Activated naive CD8-positive, alpha-beta T cell (primary cell): ENCODE results near the gene MESD.

Source experiments
- H3K27ac Mint-ChIP-seq: one replicate; pipeline ENCODE4 v1.8.0; 2021; ENCODE audit warnings: mixed read lengths
- H3K27me3 Mint-ChIP-seq: one replicate; pipeline ENCODE4 v1.8.0; 2021; ENCODE audit warnings: mixed read lengths
- H3K36me3 Mint-ChIP-seq: one replicate; pipeline ENCODE4 v1.8.0; 2021; ENCODE audit warnings: mixed read lengths
- H3K4me1 Mint-ChIP-seq: one replicate; pipeline ENCODE4 v1.8.0; 2021; ENCODE audit warnings: low read depth, mixed read lengths
- H3K4me3 Mint-ChIP-seq: one replicate; pipeline ENCODE4 v1.8.0; 2021; ENCODE audit warnings: mild to moderate bottlenecking, mixed read lengths
- H3K9me3 Mint-ChIP-seq: one replicate; pipeline ENCODE4 v1.8.0; 2021; ENCODE audit warnings: low read depth, mixed read lengths

Gene MESD

GRCh38 chr15:80949756-80950155 is 39.9 kb downstream of the MESD start:
- peaks cover 31% of the 10 kb centered on the region for H3K36me3 Mint-ChIP-seq
- no peak overlapping the region for H3K27ac Mint-ChIP-seq
- no peaks in the 10 kb centered on the region for H3K27me3 Mint-ChIP-seq
- H3K4me1 Mint-ChIP-seq = no peaks in the 10 kb centered on the region
- no peaks in the 10 kb centered on the region for H3K9me3 Mint-ChIP-seq
- H3K4me3 Mint-ChIP-seq = no peak overlapping the region

GRCh38 chr15:80948651-80949292 is 40.8 kb downstream of the MESD start:
- no peaks in the 10 kb centered on the region for H3K27me3 Mint-ChIP-seq

GRCh38 chr15:80946576-80946975 is 43.0 kb downstream of the MESD start:
- H3K27ac Mint-ChIP-seq = no peak overlapping the region
- H3K4me1 Mint-ChIP-seq = no peaks in the 10 kb centered on the region
- peaks cover 28% of the 10 kb centered on the region for H3K36me3 Mint-ChIP-seq

More at GRCh38 chr15:80948651-80949292, 40.8 kb downstream of the MESD start:
- no peaks in the 10 kb centered on the region for H3K4me1 Mint-ChIP-seq
- peaks cover 31% of the 10 kb centered on the region for H3K36me3 Mint-ChIP-seq
- H3K27ac Mint-ChIP-seq = no peak overlapping the region
- H3K9me3 Mint-ChIP-seq = no peaks in the 10 kb centered on the region
- no peak overlapping the region for H3K4me3 Mint-ChIP-seq

GRCh38 chr15:80945605-80946004 is 44.0 kb downstream of the MESD start:
- Mint-ChIP-seq H3K4me3 (no peak overlapping the region), H3K27me3 (no peaks in the 10 kb centered on the region), H3K4me1 (no peaks in the 10 kb centered on the region), H3K27ac (no peak overlapping the region), H3K9me3 (no peaks in the 10 kb centered on the region), H3K36me3 (peaks cover 25% of the 10 kb centered on the region)

More at GRCh38 chr15:80946576-80946975, 43.0 kb downstream of the MESD start:
- Mint-ChIP-seq H3K27me3 (no peaks in the 10 kb centered on the region), H3K4me3 (no peak overlapping the region), H3K9me3 (no peaks in the 10 kb centered on the region)

GRCh38 chr15:80944818-80945217 is 44.8 kb downstream of the MESD start:
- Mint-ChIP-seq H3K9me3 (no peaks in the 10 kb centered on the region), H3K4me3 (no peak overlapping the region), H3K27ac (no peak overlapping the region), H3K4me1 (no peaks in the 10 kb centered on the region), H3K36me3 (peaks cover 25% of the 10 kb centered on the region), H3K27me3 (no peaks in the 10 kb centered on the region)

- Mint-ChIP-seq H3K4me3 (no peak overlapping the region), H3K27ac (no peak overlapping the region), H3K36me3 (peaks cover 19% of the 10 kb centered on the region), H3K9me3 (no peaks in the 10 kb centered on the region), H3K27me3 (no peaks in the 10 kb centered on the region), H3K4me1 (no peaks in the 10 kb centered on the region)
These were observed 46.7 kb downstream of the MESD start for GRCh38 chr15:80942746-80943565.

- Mint-ChIP-seq H3K27me3 (no peaks in the 10 kb centered on the region), H3K9me3 (no peaks in the 10 kb centered on the region), H3K27ac (no peak overlapping the region), H3K4me1 (no peaks in the 10 kb centered on the region), H3K4me3 (no peak overlapping the region), H3K36me3 (peaks cover 15% of the 10 kb centered on the region)
These were observed 47.4 kb downstream of the MESD start for GRCh38 chr15:80942266-80942665.

GRCh38 chr15:80940851-80941250 is 48.8 kb downstream of the MESD start:
- H3K9me3 Mint-ChIP-seq = no peaks in the 10 kb centered on the region
- no peak overlapping the region for H3K4me3 Mint-ChIP-seq
- H3K4me1 Mint-ChIP-seq = no peaks in the 10 kb centered on the region
- H3K27me3 Mint-ChIP-seq = no peaks in the 10 kb centered on the region
- H3K36me3 Mint-ChIP-seq = peaks cover 13% of the 10 kb centered on the region
- H3K27ac Mint-ChIP-seq = no peak overlapping the region

GRCh38 chr15:80940331-80940730 is 49.3 kb downstream of the MESD start:
- Mint-ChIP-seq H3K9me3 (no peaks in the 10 kb centered on the region), H3K36me3 (peaks cover 13% of the 10 kb centered on the region), H3K4me1 (no peaks in the 10 kb centered on the region), H3K27me3 (no peaks in the 10 kb centered on the region), H3K27ac (no peak overlapping the region), H3K4me3 (no peak overlapping the region)

GRCh38 chr15:80939216-80939615 is 50.4 kb downstream of the MESD start:
- Mint-ChIP-seq H3K36me3 (peaks cover 18% of the 10 kb centered on the region), H3K4me3 (no peak overlapping the region), H3K4me1 (no peaks in the 10 kb centered on the region), H3K27ac (no peak overlapping the region), H3K9me3 (no peaks in the 10 kb centered on the region), H3K27me3 (no peaks in the 10 kb centered on the region)

- no peaks in the 10 kb centered on the region for H3K9me3 Mint-ChIP-seq
- H3K36me3 Mint-ChIP-seq = peaks cover 13% of the 10 kb centered on the region
- H3K27me3 Mint-ChIP-seq = no peaks in the 10 kb centered on the region
- no peaks in the 10 kb centered on the region for H3K4me1 Mint-ChIP-seq
- no peak overlapping the region for H3K4me3 Mint-ChIP-seq
- H3K27ac Mint-ChIP-seq = no peak overlapping the region
These were observed 51.9 kb downstream of the MESD start for GRCh38 chr15:80937718-80938117.

- no peak overlapping the region for H3K27ac Mint-ChIP-seq
- H3K4me1 Mint-ChIP-seq = no peaks in the 10 kb centered on the region
- H3K4me3 Mint-ChIP-seq = no peak overlapping the region
- no peaks in the 10 kb centered on the region for H3K27me3 Mint-ChIP-seq
- H3K9me3 Mint-ChIP-seq = no peaks in the 10 kb centered on the region
- peaks cover 12% of the 10 kb centered on the region for H3K36me3 Mint-ChIP-seq
These were observed 53.1 kb downstream of the MESD start for GRCh38 chr15:80936288-80937078.

GRCh38 chr15:80934761-80935221 is 54.8 kb downstream of the MESD start:
- Mint-ChIP-seq H3K4me3 (no peak overlapping the region), H3K36me3 (peaks cover 18% of the 10 kb centered on the region), H3K27me3 (no peaks in the 10 kb centered on the region), H3K4me1 (no peaks in the 10 kb centered on the region), H3K27ac (no peak overlapping the region), H3K9me3 (no peaks in the 10 kb centered on the region)

- Mint-ChIP-seq H3K27me3 (no peaks in the 10 kb centered on the region), H3K4me1 (no peaks in the 10 kb centered on the region), H3K27ac (no peak overlapping the region), H3K36me3 (peaks cover 23% of the 10 kb centered on the region), H3K4me3 (no peak overlapping the region), H3K9me3 (no peaks in the 10 kb centered on the region)
These were observed 56.6 kb downstream of the MESD start for GRCh38 chr15:80932989-80933388.

GRCh38 chr15:80932513-80932815 is 57.2 kb downstream of the MESD start:
- Mint-ChIP-seq H3K4me1 (no peaks in the 10 kb centered on the region), H3K4me3 (no peak overlapping the region), H3K27me3 (no peaks in the 10 kb centered on the region), H3K36me3 (peaks cover 23% of the 10 kb centered on the region), H3K9me3 (no peaks in the 10 kb centered on the region), H3K27ac (no peak overlapping the region)
